ENCODE measurements around the gene ATXN2L. TPM values are rescaled to one million over a fixed set of nuclear protein-coding genes. Genes with fewer than 3 reads are reported as not detected.

Gene ATXN2L
- total and polyA plus RNA-seq, 2 of the 13 experiments (the other 11 are each of a cell fraction or from before 2014, with no cell fraction given), result 40.8 to 55.1 TPM

DNA sequence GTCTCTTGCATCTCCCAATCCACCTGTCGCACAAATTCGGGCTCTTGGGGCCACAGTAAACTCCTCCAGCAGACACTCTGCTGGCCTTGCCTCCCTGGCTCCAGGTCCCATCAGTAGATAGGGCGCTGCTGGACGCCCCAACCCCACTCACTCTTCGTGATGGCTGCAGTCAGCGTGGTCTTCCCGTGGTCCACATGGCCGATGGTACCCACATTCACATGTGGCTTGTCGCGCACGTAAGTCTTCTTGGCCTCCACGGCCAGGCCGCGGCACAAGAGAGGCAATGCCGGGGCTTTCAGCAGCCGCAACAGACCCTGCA lies 22.9 kb downstream of the ATXN2L start (continued):
- TF ChIP-seq, protein P1, sequence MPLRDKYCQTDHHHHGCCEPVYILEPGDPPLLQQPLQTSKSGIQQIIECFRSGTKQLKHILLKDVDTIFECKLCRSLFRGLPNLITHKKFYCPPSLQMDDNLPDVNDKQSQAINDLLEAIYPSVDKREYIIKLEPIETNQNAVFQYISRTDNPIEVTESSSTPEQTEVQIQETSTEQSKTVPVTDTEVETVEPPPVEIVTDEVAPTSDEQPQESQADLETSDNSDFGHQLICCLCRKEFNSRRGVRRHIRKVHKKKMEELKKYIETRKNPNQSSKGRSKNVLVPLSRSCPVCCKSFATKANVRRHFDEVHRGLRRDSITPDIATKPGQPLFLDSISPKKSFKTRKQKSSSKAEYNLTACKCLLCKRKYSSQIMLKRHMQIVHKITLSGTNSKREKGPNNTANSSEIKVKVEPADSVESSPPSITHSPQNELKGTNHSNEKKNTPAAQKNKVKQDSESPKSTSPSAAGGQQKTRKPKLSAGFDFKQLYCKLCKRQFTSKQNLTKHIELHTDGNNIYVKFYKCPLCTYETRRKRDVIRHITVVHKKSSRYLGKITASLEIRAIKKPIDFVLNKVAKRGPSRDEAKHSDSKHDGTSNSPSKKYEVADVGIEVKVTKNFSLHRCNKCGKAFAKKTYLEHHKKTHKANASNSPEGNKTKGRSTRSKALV (CRISPR knock-in tag; IDR thresholded peaks at IDR 0.05), result no peak
- TF ChIP-seq ATAD3A (CRISPR knock-in tag; IDR thresholded peaks at IDR 0.05) (no peak), ZNF660 (CRISPR knock-in tag; IDR thresholded peaks at IDR 0.05; ENCODE audit: borderline replicate concordance, low read depth) (no peak), ARHGAP35 (CRISPR knock-in tag; IDR thresholded peaks at IDR 0.05; ENCODE audit: borderline replicate concordance) (no peak), MATR3 (CRISPR knock-in tag; IDR thresholded peaks at IDR 0.05) (no peak), ZNF615 (CRISPR knock-in tag; IDR thresholded peaks at IDR 0.05; ENCODE audit: borderline replicate concordance) (peak; percentile 23; the same call in 1 of the 2 replicates), ZIK1 (CRISPR knock-in tag; IDR thresholded peaks at IDR 0.05; ENCODE audit: borderline replicate concordance, low read depth) (no peak), RNF2 (conservative IDR thresholded peaks at IDR 0.05; ENCODE audit: low read depth) (no peak), XBP1 (CRISPR knock-in tag; IDR thresholded peaks at IDR 0.05) (no peak), NFKB2 (CRISPR knock-in tag; IDR thresholded peaks at IDR 0.05; ENCODE audit: borderline replicate concordance) (no peak), PHF21A (CRISPR knock-in tag; IDR thresholded peaks at IDR 0.05) (no peak), TSC22D2 (CRISPR knock-in tag; IDR thresholded peaks at IDR 0.05; ENCODE audit: borderline replicate concordance) (no peak), ZFX (CRISPR knock-in tag; IDR thresholded peaks at IDR 0.05; ENCODE audit: low read depth) (no peak), RBM39 (IDR thresholded peaks at IDR 0.05; ENCODE audit: low read depth, low read length, poor library complexity, severe bottlenecking) (no peak), HOXA5 (CRISPR knock-in tag; IDR thresholded peaks at IDR 0.05) (no peak), AGO1 (IDR thresholded peaks at IDR 0.05; ENCODE audit: low read depth, low read length, poor library complexity, severe bottlenecking) (no peak), CBX5 (CRISPR knock-in tag; IDR thresholded peaks at IDR 0.05; ENCODE audit: borderline replicate concordance) (no peak), CBX1 (IDR thresholded peaks at IDR 0.05; ENCODE audit: low read depth) (no peak), STAT5B (CRISPR knock-in tag; IDR thresholded peaks at IDR 0.05) (no peak), ZNF225 (CRISPR knock-in tag; IDR thresholded peaks at IDR 0.05) (no peak; the same call in 1 of the 2 replicates), ZSCAN20 (CRISPR knock-in tag; IDR thresholded peaks at IDR 0.05; ENCODE audit: borderline replicate concordance) (no peak), PHF20 (CRISPR knock-in tag; IDR thresholded peaks at IDR 0.05) (no peak), JUND (CRISPR knock-in tag; IDR thresholded peaks at IDR 0.05) (no peak), TBX2 (CRISPR knock-in tag; IDR thresholded peaks at IDR 0.05; ENCODE audit: borderline replicate concordance) (no peak; the same call in 1 of the 2 replicates), ZNF607 (CRISPR knock-in tag; IDR thresholded peaks at IDR 0.05; ENCODE audit: borderline replicate concordance) (0 out of 2 replicates have a peak, but pooled peaks have one; percentile 63), IRX3 (CRISPR knock-in tag; IDR thresholded peaks at IDR 0.05; ENCODE audit: borderline replicate concordance, low read depth) (no peak)
- TF ChIP-seq, protein P2, sequence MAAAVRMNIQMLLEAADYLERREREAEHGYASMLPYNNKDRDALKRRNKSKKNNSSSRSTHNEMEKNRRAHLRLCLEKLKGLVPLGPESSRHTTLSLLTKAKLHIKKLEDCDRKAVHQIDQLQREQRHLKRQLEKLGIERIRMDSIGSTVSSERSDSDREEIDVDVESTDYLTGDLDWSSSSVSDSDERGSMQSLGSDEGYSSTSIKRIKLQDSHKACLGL (CRISPR knock-in tag; IDR thresholded peaks at IDR 0.05), result no peak
- TF ChIP-seq, protein P3, sequence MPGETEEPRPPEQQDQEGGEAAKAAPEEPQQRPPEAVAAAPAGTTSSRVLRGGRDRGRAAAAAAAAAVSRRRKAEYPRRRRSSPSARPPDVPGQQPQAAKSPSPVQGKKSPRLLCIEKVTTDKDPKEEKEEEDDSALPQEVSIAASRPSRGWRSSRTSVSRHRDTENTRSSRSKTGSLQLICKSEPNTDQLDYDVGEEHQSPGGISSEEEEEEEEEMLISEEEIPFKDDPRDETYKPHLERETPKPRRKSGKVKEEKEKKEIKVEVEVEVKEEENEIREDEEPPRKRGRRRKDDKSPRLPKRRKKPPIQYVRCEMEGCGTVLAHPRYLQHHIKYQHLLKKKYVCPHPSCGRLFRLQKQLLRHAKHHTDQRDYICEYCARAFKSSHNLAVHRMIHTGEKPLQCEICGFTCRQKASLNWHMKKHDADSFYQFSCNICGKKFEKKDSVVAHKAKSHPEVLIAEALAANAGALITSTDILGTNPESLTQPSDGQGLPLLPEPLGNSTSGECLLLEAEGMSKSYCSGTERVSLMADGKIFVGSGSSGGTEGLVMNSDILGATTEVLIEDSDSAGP (CRISPR knock-in tag; IDR thresholded peaks at IDR 0.05; ENCODE audit: borderline replicate concordance), result no peak
- TF ChIP-seq, protein P4, sequence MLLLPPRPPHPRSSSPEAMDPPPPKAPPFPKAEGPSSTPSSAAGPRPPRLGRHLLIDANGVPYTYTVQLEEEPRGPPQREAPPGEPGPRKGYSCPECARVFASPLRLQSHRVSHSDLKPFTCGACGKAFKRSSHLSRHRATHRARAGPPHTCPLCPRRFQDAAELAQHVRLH (CRISPR knock-in tag; IDR thresholded peaks at IDR 0.05; ENCODE audit: borderline replicate concordance, low read depth), result no peak
